H1 (cell line): Measurements from ENCODE around the gene OR2F2. TPM values are rescaled to one million over a fixed set of nuclear protein-coding genes. Genes with fewer than 3 reads are reported as not detected.
A peak's percentile ranks its signal among the peaks of the same experiment; 100 is the strongest.

Source experiments
- CTCF ChIA-PET: fragments of 300-600 bp; sonication (Branson Sonifier 250); formaldehyde crosslinking; loops from one replicate; lab custom pipeline; 2021; ENCODE audit not compliant: partially characterized antibody; lab: Charles Lee
- POLR2A ChIA-PET: fragments of 300-600 bp; sonication (Branson Sonifier 250); formaldehyde crosslinking; loops from one replicate; lab custom pipeline; 2021; ENCODE audit warnings: inconsistent platforms; ENCODE audit not compliant: partially characterized antibody; lab: Charles Lee
- DNase-seq, 2 experiments: peaks; one replicate each; pipeline versions ENCODE4 v3.0.0 to v3.0.0-alpha.2; 2010 to 2022; ENCODE audit warnings: low spot score in 2 of 2, low read depth in 1 of 2, mixed read lengths in 1 of 2
- FAIRE-seq: peaks from 2 replicates; lab custom pipeline; 2011; peaks lifted over from hg19 to GRCh38; lab: Jason Lieb, UNC
- H2AFZ ChIP-seq: 2 replicates; pipeline ENCODE4 v1.8.1; 2012; ENCODE audit warnings: low read length, inconsistent platforms
- H2AK5ac ChIP-seq: 2 replicates; pipeline ENCODE4 v1.6.1; 2013; ENCODE audit warnings: low read depth, low read length
- H2BK120ac ChIP-seq: replicated peaks from 2 replicates; pipeline ENCODE3; 2013; ENCODE audit warnings: low read depth, low read length, inconsistent platforms
- H2BK12ac ChIP-seq: 2 replicates; pipeline ENCODE4 v1.6.1; 2013; ENCODE audit warnings: low read depth, low read length
- H2BK15ac ChIP-seq: 2 replicates; pipeline ENCODE4 v1.6.1; 2013; ENCODE audit warnings: low read length
- H2BK20ac ChIP-seq: 2 replicates; pipeline ENCODE4 v1.6.1; 2013; ENCODE audit warnings: low read length
- H2BK5ac ChIP-seq: 2 replicates; pipeline ENCODE4 v1.6.1; 2013; ENCODE audit warnings: low read depth, low read length
- H3K14ac ChIP-seq: 2 replicates; pipeline ENCODE4 v1.6.1; 2013; ENCODE audit warnings: inconsistent platforms; ENCODE audit not compliant: insufficient read length
- H3K18ac ChIP-seq: 2 replicates; pipeline ENCODE4 v1.6.1; 2013; ENCODE audit warnings: low read length; ENCODE audit errors: extremely low read depth
- H3K23ac ChIP-seq: 2 replicates; pipeline ENCODE4 v1.6.1; 2013; ENCODE audit warnings: inconsistent platforms; ENCODE audit not compliant: insufficient read length
- H3K23me2 ChIP-seq: 2 replicates; pipeline ENCODE4 v1.6.1; 2013; ENCODE audit warnings: low read depth, low read length
- H3K27ac ChIP-seq: 2 replicates; pipeline ENCODE4 v1.6.1; 2011; ENCODE audit warnings: low read depth, low read length, inconsistent platforms
- H3K27me3 ChIP-seq, 4 experiments: replicated peaks in 1 of 4; 1 replicate in 1 of 4; 2 replicates in 3 of 4; pipeline versions ENCODE4 v1.6.1 to v1.8.1; 2011 to 2013; ENCODE audit warnings: low read length in 3 of 4, mild to moderate bottlenecking in 3 of 4, inconsistent platforms in 2 of 4, mixed read lengths in 2 of 4, moderate library complexity in 1 of 4; ENCODE audit not compliant: control insufficient read depth in 3 of 4, insufficient read depth in 3 of 4; ENCODE audit errors: extremely low read depth in 1 of 4
- H3K36me3 ChIP-seq, 4 experiments: 2 replicates each; pipeline versions ENCODE4 v1.6.1 to v1.8.1; 2011 to 2013; ENCODE audit warnings: mild to moderate bottlenecking in 4 of 4, low read length in 3 of 4, moderate library complexity in 2 of 4, control low read depth in 1 of 4, inconsistent platforms in 1 of 4; ENCODE audit not compliant: insufficient read depth in 4 of 4, control insufficient read depth in 2 of 4
- H3K4ac ChIP-seq: replicated peaks from 2 replicates; pipeline ENCODE3; 2013; ENCODE audit warnings: low read length, low read depth, mixed read lengths, inconsistent platforms; ENCODE audit not compliant: insufficient read length
- H3K4me1 ChIP-seq, 4 experiments: replicated peaks in 1 of 4; 1 replicate in 1 of 4; 2 replicates in 3 of 4; pipeline versions ENCODE4 v1.6.1 to v1.8.1; 2011 to 2013; ENCODE audit warnings: low read length in 3 of 4, inconsistent platforms in 2 of 4, mixed read lengths in 1 of 4; ENCODE audit not compliant: insufficient read depth in 4 of 4, control insufficient read depth in 3 of 4
- H3K4me2 ChIP-seq, 2 experiments: 2 replicates each; pipeline versions ENCODE4 v1.6.1 to v1.8.1; 2011 to 2013; ENCODE audit warnings: low read depth in 2 of 2, low read length in 2 of 2, control low read depth in 1 of 2, inconsistent platforms in 1 of 2, mild to moderate bottlenecking in 1 of 2; ENCODE audit not compliant: insufficient read depth in 1 of 2
- H3K4me3 ChIP-seq, 4 experiments: fragments of 200-600, 300-600 bp in 1 of 4; sonication (generic), shearing (Covaris generic), sonication (Bioruptor Twin) in 1 of 4; 2 replicates each; pipeline versions ENCODE4 v1.5.1 to v1.8.1; 2011 to 2016; ENCODE audit warnings: low read length in 4 of 4, low read depth in 3 of 4, control low read depth in 2 of 4, inconsistent platforms in 2 of 4, mild to moderate bottlenecking in 2 of 4, mixed read lengths in 1 of 4, moderate library complexity in 1 of 4; ENCODE audit not compliant: insufficient read depth in 2 of 4; ENCODE audit errors: extremely low read depth in 1 of 4
- H3K56ac ChIP-seq: replicated peaks from 2 replicates; pipeline ENCODE3; 2013; ENCODE audit warnings: low read depth, mild to moderate bottlenecking, mixed read lengths, low read length, inconsistent platforms; ENCODE audit not compliant: insufficient read length
- H3K79me1 ChIP-seq: 2 replicates; pipeline ENCODE4 v1.6.1; 2013; ENCODE audit warnings: low read depth, low read length, control low read depth
- H3K79me2 ChIP-seq, 2 experiments: 2 replicates each; pipeline versions ENCODE4 v1.6.1 to v1.8.1; 2012 to 2013; ENCODE audit warnings: low read length in 2 of 2, mild to moderate bottlenecking in 2 of 2, inconsistent platforms in 1 of 2; ENCODE audit not compliant: insufficient read depth in 2 of 2, control insufficient read depth in 1 of 2
- H3K9ac ChIP-seq, 4 experiments: replicated peaks in 1 of 4; 1 replicate in 1 of 4; 2 replicates in 3 of 4; pipeline versions ENCODE4 v1.6.1 to v1.8.1; 2011 to 2013; ENCODE audit warnings: low read depth in 3 of 4, low read length in 3 of 4, control low read depth in 2 of 4, mild to moderate bottlenecking in 2 of 4, moderate library complexity in 2 of 4, inconsistent platforms in 1 of 4; ENCODE audit errors: extremely low read depth in 1 of 4
- H3K9me3 ChIP-seq, 2 experiments: 2 replicates each; pipeline versions ENCODE4 v1.6.1 to v1.8.1; 2012 to 2013; ENCODE audit warnings: mild to moderate bottlenecking in 2 of 2, moderate library complexity in 2 of 2, control low read depth in 1 of 2, inconsistent platforms in 1 of 2, low read depth in 1 of 2, low read length in 1 of 2, mixed read lengths in 1 of 2; ENCODE audit not compliant: insufficient read depth in 2 of 2
- H4K20me1 ChIP-seq, 2 experiments: replicated peaks in 1 of 2; 2 replicates each; pipeline versions ENCODE3 to v1.8.1; 2011 to 2013; ENCODE audit warnings: inconsistent platforms in 2 of 2, low read length in 2 of 2, mild to moderate bottlenecking in 1 of 2; ENCODE audit not compliant: insufficient read depth in 2 of 2, control insufficient read depth in 1 of 2
- H4K5ac ChIP-seq: 2 replicates; pipeline ENCODE4 v1.6.1; 2013; ENCODE audit warnings: low read length, low read depth, mixed read lengths, inconsistent platforms; ENCODE audit not compliant: insufficient read length
- H4K8ac ChIP-seq: 2 replicates; pipeline ENCODE4 v1.8.0; 2013; ENCODE audit warnings: mild to moderate bottlenecking, moderate library complexity, low read length, inconsistent platforms; ENCODE audit not compliant: insufficient read depth; ENCODE audit errors: extremely low read depth
- H4K91ac ChIP-seq: replicated peaks from 2 replicates; pipeline ENCODE3; 2013; ENCODE audit warnings: low read length, mixed read lengths, inconsistent platforms; ENCODE audit not compliant: insufficient read length
- ATF2 ChIP-seq: IDR thresholded peaks from 2 replicates; pipeline ENCODE4 v1.6.1; 2012; ENCODE audit warnings: low read length, inconsistent platforms
- CREB1 ChIP-seq: IDR thresholded peaks from 2 replicates; pipeline ENCODE4 v1.6.1; 2012; ENCODE audit warnings: inconsistent platforms
- GABPA ChIP-seq: IDR thresholded peaks from 2 replicates; pipeline ENCODE4 v1.6.1; 2011; ENCODE audit warnings: mild to moderate bottlenecking, low read length, moderate library complexity, borderline replicate concordance; ENCODE audit not compliant: insufficient read depth
- NRF1 ChIP-seq: IDR thresholded peaks from 2 replicates; pipeline ENCODE4 v1.6.1; 2011; ENCODE audit warnings: mild to moderate bottlenecking, low read depth, low read length, improper control_type of control experiment
- RNF2 ChIP-seq: fragments of 200-900, 300-1000 bp; sonication (generic); IDR thresholded peaks from 2 replicates; pipeline ENCODE4 v1.7.1; 2016; ENCODE audit warnings: borderline replicate concordance, low read depth, mild to moderate bottlenecking, antibody characterized with exemption, low read length; ENCODE audit not compliant: poor library complexity, severe bottlenecking; ENCODE audit errors: missing control alignments
- SIN3A ChIP-seq, 2 experiments: IDR thresholded peaks in 1 of 2; conservative IDR thresholded peaks in 1 of 2; 2 replicates each; pipeline ENCODE4 v1.6.1; 2011 to 2012; ENCODE audit warnings: low read length in 2 of 2, improper control_type of control experiment in 1 of 2, low read depth in 1 of 2, mild to moderate bottlenecking in 1 of 2
- SP4 ChIP-seq: IDR thresholded peaks from 2 replicates; pipeline ENCODE4 v1.6.1; 2012; ENCODE audit warnings: low read length, inconsistent platforms
- TEAD4 ChIP-seq: IDR thresholded peaks from 2 replicates; pipeline ENCODE4 v1.6.1; 2012; ENCODE audit warnings: low read depth, low read length, inconsistent platforms, mixed read lengths
- WGBS, 2 experiments: shearing (Covaris generic) in 1 of 2; methylation state at CpG; one replicate each; pipeline versions ENCODE4 v1.1.6 to v1.1.7; 2013 to 2015; ENCODE audit warnings: low lambda C conversion rate in 2 of 2, mixed read lengths in 2 of 2, inconsistent platforms in 1 of 2, low coverage in 1 of 2, missing lambda C conversion rate in 1 of 2; ENCODE audit not compliant: insufficient replicate concordance in 2 of 2, insufficient coverage in 1 of 2, insufficient read length in 1 of 2; ENCODE audit errors: extremely low coverage in 1 of 2, missing lambda C conversion rate in 1 of 2; 5-methylcytosine and 5-hydroxymethylcytosine counted together
- polyA plus RNA-seq, 7 experiments: library from polyadenylated mRNA; depleted of rRNA in 3 of 7; stranded (reverse) in 5 of 7; unstranded in 2 of 7; fragments of >200 nt in 5 of 7; fragments of 200-250 nt in 2 of 7; gene quantifications; 1 replicate in 5 of 7; 2 replicates in 1 of 7; 4 replicates in 1 of 7; pipeline versions ENCODE4 v1.2.1 to v1.2.3, GENCODE V29; 2011 to 2013; ENCODE audit warnings: missing spikeins in 2 of 7, mixed read lengths in 2 of 7
- total RNA-seq: library from RNA; stranded (reverse); fragmentation: NEBNext Ultra II Directional; extraction: Animal tissue kit (Norgen Biotek cat#: 25700); gene quantifications from 2 replicates; pipeline ENCODE4 v1.2.1, GENCODE V29; 2021

The OR2F2 gene
- total and polyA plus RNA-seq, 2 of the 8 experiments (the other 6 are each of a cell fraction or from before 2014, with no cell fraction given) = not detected

GRCh38 chr7:143905509-143905908, 29.5 kb upstream of the OR2F2 start:
- no peak for FAIRE-seq
- H2AFZ ChIP-seq = peak overlapping the region; percentile 95
- CTCF ChIA-PET = interaction anchor here (0.9 to 1.0 kb wide), 2 partner anchors 13 to 20 kb away, joined by 3 read pairs; no protein-coding TSS in a partner anchor

More at GRCh38 chr7:143905509-143905908, 29.5 kb upstream of the OR2F2 start:
- POLR2A ChIA-PET = no interaction called here
- TF ChIP-seq GABPA (no peak), SIN3A (conservative IDR thresholded peaks at IDR 0.05 in 1 of 2, IDR thresholded peaks at IDR 0.05 in 1 of 2; ENCODE audit: low read depth in 1 of 2, low read length in 2 of 2) (no peak), NRF1 (no peak), TEAD4 (no peak), CREB1 (no peak), ATF2 (no peak), SP4 (no peak), RNF2 (no peak)
- peaks cover 2% of the 10 kb centered on the region; the same call in 1 of the 2 replicates for H3K23me2 ChIP-seq
- no peak overlapping the region for H3K27ac ChIP-seq
- H3K79me2 ChIP-seq = peaks cover under 1 to 8% of the 10 kb centered on the region in 2 experiments
- no peak overlapping the region for H4K8ac ChIP-seq
- no peaks in the 10 kb centered on the region for H3K9me3 ChIP-seq
- H2BK12ac ChIP-seq = peak overlapping the region; percentile 10
- H3K9ac ChIP-seq = no peak overlapping the region; a peak in 1 of 7 replicates
- H4K5ac ChIP-seq = no peak overlapping the region
- no peak overlapping the region for H3K56ac ChIP-seq
- H2AK5ac ChIP-seq = no peak overlapping the region
- H2BK5ac ChIP-seq = 0 out of 2 replicates have a peak overlapping the region, but pooled peaks have one; percentile 15
- peak overlapping the region in 1 of 4 experiments; percentile 16; a peak in 1 of 8 replicates for H3K4me3 ChIP-seq
- no peak overlapping the region for H3K23ac ChIP-seq
- H3K79me1 ChIP-seq = no peaks in the 10 kb centered on the region
- DNase-seq = no peak
- no peak overlapping the region for H3K14ac ChIP-seq
- no peak overlapping the region for H2BK15ac ChIP-seq
- peaks cover 6 to 28% (median 18%) of the 10 kb centered on the region in 4 experiments; a peak in 6 of 7 replicates for H3K4me1 ChIP-seq
- H3K4me2 ChIP-seq = peak overlapping the region in 1 of 2 experiments; percentile 27; a peak in 1 of 4 replicates
- WGBS, 2 experiments = 90% methylated on average over 1 of the region's 1 CpG; no CpG with 5 or more reads in 1 of the 2 experiments
- H3K27me3 ChIP-seq = no peaks in the 10 kb centered on the region
- no peak overlapping the region for H3K4ac ChIP-seq
- H2BK20ac ChIP-seq = peak overlapping the region; percentile 38; the same call in 1 of the 2 replicates
- H4K91ac ChIP-seq = no peak overlapping the region
- H3K18ac ChIP-seq = peak overlapping the region; percentile 10; the same call in 1 of the 2 replicates
- no peaks in the 10 kb centered on the region for H3K36me3 ChIP-seq
- H4K20me1 ChIP-seq = peaks cover 0 to under 1% of the 10 kb centered on the region in 2 experiments
- no peak overlapping the region for H2BK120ac ChIP-seq
